GM23338 (cell line): ENCODE data around the gene CHN2. TPM values are rescaled to one million over a fixed set of nuclear protein-coding genes. Genes with fewer than 3 reads are reported as not detected.

Source experiments
- ATAC-seq: fragments of 200-7000 bp; cut with Tn5 transposase; 3 replicates; pipeline ENCODE4 v1.9.1; 2020
- DNase-seq: peaks from one replicate; pipeline ENCODE4 v3.0.0-alpha.2; 2015; ENCODE audit warnings: low spot score
- H2AFZ ChIP-seq: fragments of 200-600 bp; sonication (generic); 2 replicates; pipeline ENCODE4 v1.8.0; 2016; ENCODE audit warnings: antibody characterized with exemption, mild to moderate bottlenecking, moderate library complexity
- H3F3A ChIP-seq: fragments of 200-600 bp; sonication (generic); replicated peaks from 2 replicates; pipeline ENCODE4 v1.8.0; 2017; ENCODE audit warnings: antibody characterized with exemption, mixed run types, low read depth
- H3K27ac ChIP-seq: fragments of 200-600 bp; sonication (generic); 2 replicates; pipeline ENCODE4 v1.6.1; 2016; ENCODE audit warnings: low read depth
- H3K27me3 ChIP-seq: fragments of 200-600 bp; sonication (generic); 2 replicates; pipeline ENCODE4 v1.8.0; 2016; ENCODE audit warnings: mild to moderate bottlenecking, mixed run types, moderate library complexity; ENCODE audit not compliant: insufficient read depth
- H3K36me3 ChIP-seq: fragments of 200-600 bp; sonication (generic); 2 replicates; pipeline ENCODE4 v1.8.0; 2016; ENCODE audit warnings: mild to moderate bottlenecking; ENCODE audit not compliant: insufficient read depth
- H3K4me1 ChIP-seq: fragments of 200-600 bp; sonication (generic); 2 replicates; pipeline ENCODE4 v1.8.0; 2016; ENCODE audit warnings: mild to moderate bottlenecking, moderate library complexity; ENCODE audit not compliant: insufficient read depth
- H3K4me2 ChIP-seq: fragments of 200-600 bp; sonication (generic); 2 replicates; pipeline ENCODE4 v1.7.1; 2017; ENCODE audit warnings: mixed run types
- H3K4me3 ChIP-seq: fragments of 200-600 bp; sonication (generic); 2 replicates; pipeline ENCODE4 v1.6.1; 2016; ENCODE audit warnings: mixed run types
- H3K79me2 ChIP-seq: fragments of 200-600 bp; sonication (generic); replicated peaks from 2 replicates; pipeline ENCODE4 v1.8.0; 2017; ENCODE audit warnings: mild to moderate bottlenecking; ENCODE audit not compliant: insufficient read depth
- H3K9me2 ChIP-seq: fragments of 200-600 bp; sonication (generic); 2 replicates; pipeline ENCODE4 v1.8.0; 2017; ENCODE audit not compliant: insufficient read depth
- H4K20me1 ChIP-seq: fragments of 200-600 bp; sonication (generic); replicated peaks from 2 replicates; pipeline ENCODE4 v1.8.0; 2017; ENCODE audit warnings: mild to moderate bottlenecking; ENCODE audit not compliant: insufficient read depth
- H3K27ac Mint-ChIP-seq: 2 replicates; pipeline ENCODE4 v1.8.0; 2020; ENCODE audit warnings: inconsistent platforms, mild to moderate bottlenecking, moderate library complexity, mixed read lengths
- H3K27me3 Mint-ChIP-seq: 3 replicates; pipeline ENCODE4 v1.8.0; 2022; ENCODE audit warnings: low read depth, mild to moderate bottlenecking, moderate library complexity, mixed read lengths, inconsistent platforms; ENCODE audit not compliant: insufficient read depth, poor library complexity
- H3K36me3 Mint-ChIP-seq: 3 replicates; pipeline ENCODE4 v1.8.0; 2021; ENCODE audit warnings: low read depth, mild to moderate bottlenecking, inconsistent platforms, moderate library complexity, mixed read lengths
- H3K4me1 Mint-ChIP-seq: 3 replicates; pipeline ENCODE4 v1.8.0; 2020; ENCODE audit warnings: mild to moderate bottlenecking, inconsistent platforms, mixed read lengths
- H3K4me3 Mint-ChIP-seq: 3 replicates; pipeline ENCODE4 v1.8.0; 2021; ENCODE audit warnings: moderate library complexity, mild to moderate bottlenecking, inconsistent platforms, mixed read lengths
- H3K9me3 Mint-ChIP-seq: 3 replicates; pipeline ENCODE4 v1.8.0; 2020; ENCODE audit warnings: moderate library complexity, mild to moderate bottlenecking, inconsistent platforms, mixed read lengths
- ZNF114 ChIP-seq: fragments of 250-450 bp; sonication (Bioruptor Pico); IDR thresholded peaks from 2 replicates; pipeline ENCODE4 v1.5.0; 2020; ENCODE audit warnings: mild to moderate bottlenecking, moderate library complexity
- ZNF331 ChIP-seq: fragments of 250-450 bp; sonication (Bioruptor Pico); IDR thresholded peaks from 2 replicates; pipeline ENCODE4 v1.5.0; 2020; ENCODE audit warnings: low read depth, mild to moderate bottlenecking, moderate library complexity
- ZNF462 ChIP-seq: fragments of 250-450 bp; sonication (Bioruptor Pico); IDR thresholded peaks from 2 replicates; pipeline ENCODE4 v1.5.0; 2020; ENCODE audit warnings: mild to moderate bottlenecking, moderate library complexity
- polyA plus RNA-seq: library from polyadenylated mRNA; unstranded; fragments of >200 nt; fragmentation: Nextera tagmentation; extraction: Ambion mirVana; gene quantifications from 2 replicates; pipeline ENCODE4 v1.2.1, GENCODE V29; 2016
- total RNA-seq: library from RNA; depleted of rRNA; stranded (reverse); fragments of >200 nt; shearing (Covaris generic); gene quantifications from 2 replicates; pipeline ENCODE4 v1.2.3, GENCODE V29; 2014

CHN2 gene
- total and polyA plus RNA-seq, 2 experiments from 2014 or later, result 6.1 to 7.5 TPM

GRCh38 chr7:29342761-29343160, 148.2 kb downstream of the CHN2 start (continued):
- no peak for TF ChIP-seq ZNF462 (CRISPR knock-in tag)

DNA sequence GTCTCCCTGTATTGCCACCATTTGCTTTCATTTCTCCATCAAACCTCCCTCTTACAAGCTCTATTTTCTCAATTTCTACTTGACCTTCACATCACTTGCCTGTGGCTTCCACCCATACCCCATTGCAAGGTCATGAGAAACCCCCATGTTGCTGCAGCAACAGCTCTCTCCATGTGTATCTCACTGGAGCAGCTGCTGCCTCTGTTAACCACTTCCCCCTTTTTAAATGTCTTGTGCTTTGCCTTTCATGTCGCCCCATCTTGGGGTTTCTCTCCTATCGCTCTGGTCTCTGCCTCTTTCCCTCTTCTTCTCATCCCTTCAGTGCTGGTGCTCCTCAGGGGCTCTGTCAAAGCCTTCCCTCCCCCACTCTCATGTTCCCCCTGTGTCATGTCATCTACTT, 148.8 kb downstream of the CHN2 start:
- ATAC-seq (no peak), DNase-seq (no peak)
- no peak overlapping the region for H3K4me3 ChIP-seq
- H3K27ac ChIP-seq, result no peak overlapping the region
- H4K20me1 ChIP-seq, result no peaks in the 10 kb centered on the region
- no peak overlapping the region for H3K4me3 Mint-ChIP-seq
- no peaks in the 10 kb centered on the region for H3K27me3 Mint-ChIP-seq
- no peaks in the 10 kb centered on the region for H3K9me3 Mint-ChIP-seq
- no peaks in the 10 kb centered on the region for H3K27me3 ChIP-seq
- TF ChIP-seq ZNF462 (CRISPR knock-in tag) (no peak), ZNF331 (no peak), ZNF114 (CRISPR knock-in tag) (no peak)
- H3K79me2 ChIP-seq, result no peaks in the 10 kb centered on the region
- no peak overlapping the region for H3K4me2 ChIP-seq
- H2AFZ ChIP-seq, result no peak overlapping the region
- H3K4me1 Mint-ChIP-seq, result peaks cover 6% of the 10 kb centered on the region; the same call in 2 of the 3 replicates
- no peaks in the 10 kb centered on the region for H3K36me3 ChIP-seq
- H3K27ac Mint-ChIP-seq, result no peak overlapping the region
- H3K4me1 ChIP-seq, result peaks cover 6% of the 10 kb centered on the region
- H3K36me3 Mint-ChIP-seq, result no peaks in the 10 kb centered on the region
- no peaks in the 10 kb centered on the region for H3F3A ChIP-seq
- H3K9me2 ChIP-seq, result no peaks in the 10 kb centered on the region
